ENCODE measurements around the gene MED16. TPM values are rescaled to one million over a fixed set of nuclear protein-coding genes. Genes with fewer than 3 reads are reported as not detected.

The MED16 gene
- total RNA-seq: 48.2 and 57.1 TPM in 2 replicates

GRCh38 chr19:892894-893689, at the start of gene MED16, which contains the start of gene RNU6-9:
Gene MED16 (minus strand): TSS chr19:893187. CDS start chr19:891131, 2,056 bp downstream.
Gene RNU6-9 (plus strand): TSS chr19:893484.
- peak; percentile 77 for DNase-seq (ENCODE audit: extremely low read depth, low read depth, low spot score)

GRCh38 chr19:942133-942645, 49.2 kb upstream of the MED16 start:
- DNase-seq (ENCODE audit: extremely low read depth, low read depth, low spot score): no peak

GRCh38 chr19:941292-942132, 48.5 kb upstream of the MED16 start:
- no peak for DNase-seq (ENCODE audit: extremely low read depth, low read depth, low spot score)

GRCh38 chr19:940591-941291, 47.8 kb upstream of the MED16 start:
- no peak for DNase-seq (ENCODE audit: extremely low read depth, low read depth, low spot score)

- no peak for DNase-seq (ENCODE audit: extremely low read depth, low read depth, low spot score)
Observed at GRCh38 chr19:939922-940321, 46.9 kb upstream of the MED16 start.

GRCh38 chr19:939439-939838, 46.5 kb upstream of the MED16 start:
- no peak for DNase-seq (ENCODE audit: extremely low read depth, low read depth, low spot score)

GRCh38 chr19:938233-938923, 45.4 kb upstream of the MED16 start:
- no peak for DNase-seq (ENCODE audit: extremely low read depth, low read depth, low spot score)

GRCh38 chr19:937259-937694, 44.3 kb upstream of the MED16 start:
- no peak for DNase-seq (ENCODE audit: extremely low read depth, low read depth, low spot score)

- no peak for DNase-seq (ENCODE audit: extremely low read depth, low read depth, low spot score)
Observed at GRCh38 chr19:936175-936546, 43.2 kb upstream of the MED16 start.

- DNase-seq (ENCODE audit: extremely low read depth, low read depth, low spot score): peak; percentile 34
Observed at GRCh38 chr19:934865-935479, 42.0 kb upstream of the MED16 start.

- no peak for DNase-seq (ENCODE audit: extremely low read depth, low read depth, low spot score)
Observed at GRCh38 chr19:934197-934840, 41.3 kb upstream of the MED16 start.

- DNase-seq (ENCODE audit: extremely low read depth, low read depth, low spot score): no peak
Observed at GRCh38 chr19:933553-933882, 40.5 kb upstream of the MED16 start.

GRCh38 chr19:932648-933552, 39.9 kb upstream of the MED16 start:
- DNase-seq (ENCODE audit: extremely low read depth, low read depth, low spot score): no peak

GRCh38 chr19:931860-932647, 39.1 kb upstream of the MED16 start:
- DNase-seq (ENCODE audit: extremely low read depth, low read depth, low spot score): no peak

GRCh38 chr19:929891-930258, 36.9 kb upstream of the MED16 start:
- DNase-seq (ENCODE audit: extremely low read depth, low read depth, low spot score): no peak

- DNase-seq (ENCODE audit: extremely low read depth, low read depth, low spot score): no peak
Observed at GRCh38 chr19:929203-929890, 36.4 kb upstream of the MED16 start.

- no peak for DNase-seq (ENCODE audit: extremely low read depth, low read depth, low spot score)
Observed at GRCh38 chr19:928471-929202, 35.6 kb upstream of the MED16 start.

All from glomerular endothelial cell (primary cell).